ENCODE measurements around the gene RASAL2. TPM values are rescaled to one million over a fixed set of nuclear protein-coding genes. Genes with fewer than 3 reads are reported as not detected.
"Not testable (repeated sequence)": the region's sequence is repeated elsewhere in the genome, so short reads cannot be mapped to it uniquely, and the experiment has no call there.

Gene RASAL2
- total and polyA plus RNA-seq, 9 of the 15 experiments (the other 6 are each of a cell fraction or from before 2014, with no cell fraction given) = 0.13 to 1.0 (median 0.62) TPM

- DNase-seq (ENCODE audit: extremely low read depth in 1 of 4, low spot score in 3 of 4); H3K79me2 ChIP-seq (ENCODE audit: control insufficient read depth, insufficient read depth, low read length); H3K27me3 ChIP-seq (ENCODE audit: control insufficient read depth in 2 of 2, insufficient read depth in 2 of 2, low read length in 2 of 2); in situ Hi-C loops (cut with MboI); H3K36me3 ChIP-seq (ENCODE audit: control insufficient read depth, insufficient read depth, low read length); ATAC-seq; FAIRE-seq; H3K9me3 ChIP-seq (replicated peaks; ENCODE audit: control insufficient read depth, insufficient read depth, low read depth, low read length); CTCF ChIA-PET (ENCODE audit: low intra/inter-chr PET ratio); H2AFZ ChIP-seq (ENCODE audit: low read depth, low read length); H4K20me1 ChIP-seq (replicated peaks; ENCODE audit: control insufficient read depth, insufficient read depth, low read length); BruUV-seq (replicated peaks); H3K4me3 ChIP-seq; POLR2A ChIA-PET; H3K4me2 ChIP-seq (ENCODE audit: insufficient read depth, low read length); H3K27ac ChIP-seq (ENCODE audit: extremely low read depth, low read depth, low read length); H3K9ac ChIP-seq (ENCODE audit: insufficient read depth in 1 of 2, low read depth in 2 of 2, low read length in 2 of 2); intact Hi-C loops (cut with micrococcal nuclease); H3K9me1 ChIP-seq (ENCODE audit: control insufficient read depth, insufficient read depth, low read length); H3K4me1 ChIP-seq (replicated peaks in 1 of 2; ENCODE audit: control insufficient read depth in 2 of 2, insufficient read depth in 2 of 2, low read length in 2 of 2): not testable (repeated sequence)
- TF ChIP-seq NR2C1 (IDR thresholded peaks at IDR 0.05) (peak; percentile 35; the same call in 1 of the 2 replicates), NR2C1 (tag; IDR thresholded peaks at IDR 0.05) (peak; percentile 43; the same call in 1 of the 2 replicates)
- WGBS (ENCODE audit: insufficient coverage, low coverage, missing lambda C conversion rate) = 16% methylated on average over 11 of the region's 11 CpGs
These were observed 114.5 kb downstream of the RASAL2 start for GRCh38 chr1:178208269-178208856.

GRCh38 chr1:178209935-178210334 lies 116.0 kb downstream of the RASAL2 start:
- TF ChIP-seq TCFL5 (CRISPR knock-in tag; conservative IDR thresholded peaks at IDR 0.05) (no peak), ETV6 (IDR thresholded peaks at IDR 0.05; ENCODE audit: borderline replicate concordance in 1 of 2, low read depth in 2 of 2, low read length in 1 of 2) (no peak), ETV6 (CRISPR knock-in tag; IDR thresholded peaks at IDR 0.05; ENCODE audit: borderline replicate concordance) (no peak), RFX5 (IDR thresholded peaks at IDR 0.05; ENCODE audit: low read depth, low read length) (no peak)
- Histone ChIP-seq H3K27ac (ENCODE audit: extremely low read depth, low read depth, low read length) (no peak overlapping the region), H3K36me3 (ENCODE audit: control insufficient read depth, insufficient read depth, low read length) (no peaks in the 10 kb centered on the region), H3K4me1 (replicated peaks in 1 of 2; ENCODE audit: control insufficient read depth in 2 of 2, insufficient read depth in 2 of 2, low read length in 2 of 2) (no peaks in the 10 kb centered on the region), H3K79me2 (ENCODE audit: control insufficient read depth, insufficient read depth, low read length) (no peaks in the 10 kb centered on the region), H3K4me3 (no peak overlapping the region), H3K27me3 (ENCODE audit: control insufficient read depth in 2 of 2, insufficient read depth in 2 of 2, low read length in 2 of 2) (no peaks in the 10 kb centered on the region), H3K9me3 (replicated peaks; ENCODE audit: control insufficient read depth, insufficient read depth, low read depth, low read length) (no peaks in the 10 kb centered on the region), H3K9me1 (ENCODE audit: control insufficient read depth, insufficient read depth, low read length) (no peaks in the 10 kb centered on the region), H2AFZ (ENCODE audit: low read depth, low read length) (no peak overlapping the region), H3K4me2 (ENCODE audit: insufficient read depth, low read length) (no peak overlapping the region), H3K9ac (ENCODE audit: insufficient read depth in 1 of 2, low read depth in 2 of 2, low read length in 2 of 2) (no peak overlapping the region), H4K20me1 (replicated peaks; ENCODE audit: control insufficient read depth, insufficient read depth, low read length) (no peaks in the 10 kb centered on the region)
- WGBS (ENCODE audit: insufficient coverage, low coverage, missing lambda C conversion rate) = 0% methylated on average over 1 of the region's 1 CpG
- in situ Hi-C loops (cut with MboI) (no loop called here), intact Hi-C loops (cut with micrococcal nuclease) (no loop called here)
- POLR2A ChIA-PET = no interaction called here
- no peak for ATAC-seq
- CTCF ChIA-PET (ENCODE audit: low intra/inter-chr PET ratio) = no interaction called here
- no TSS peak for BruUV-seq (replicated peaks)
- DNase-seq (ENCODE audit: extremely low read depth in 1 of 4, low spot score in 3 of 4) = no peak
- FAIRE-seq = no peak

All from K562 (cell line).